Stimulated activated CD4-positive, alpha-beta T cell treated with anti-CD3 and anti-CD28 coated beads, TNF-alpha, amount 100 ng/mL, for 24 hours (primary cell): ENCODE data around the gene ORMDL3.
"Not testable (repeated sequence)": the region's sequence is repeated elsewhere in the genome, so short reads cannot be mapped to it uniquely, and the experiment has no call there.

Experiments used
- DNase-seq, 3 experiments: peaks; one replicate each; pipeline ENCODE4 v3.0.0-alpha.2; 2020; ENCODE audit warnings: low read depth in 3 of 3

ORMDL3 gene

GRCh38 chr17:39950871-39951348, 23.5 kb upstream of the ORMDL3 start:
- no peak for DNase-seq

DNA sequence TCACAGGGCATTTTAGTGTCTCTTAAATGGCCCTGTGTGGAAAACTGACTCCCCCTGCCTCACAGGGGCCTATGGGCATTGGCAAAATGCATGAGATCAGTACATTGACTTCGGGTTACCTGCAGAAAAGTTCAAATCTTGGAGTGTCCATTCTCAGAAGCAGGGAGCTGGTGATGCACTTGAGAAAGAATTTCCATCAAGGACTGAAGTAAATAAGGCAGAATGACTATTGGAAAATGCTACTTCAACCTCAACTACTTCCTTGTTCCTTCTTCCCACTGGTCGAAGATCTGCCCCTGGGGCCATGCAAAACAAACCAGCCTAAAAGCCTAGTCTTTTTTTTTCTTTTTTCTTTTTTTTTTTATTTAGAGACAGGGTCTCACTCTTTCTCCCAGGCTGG, 21.6 kb upstream of the ORMDL3 start:
- no peak for DNase-seq

DNA sequence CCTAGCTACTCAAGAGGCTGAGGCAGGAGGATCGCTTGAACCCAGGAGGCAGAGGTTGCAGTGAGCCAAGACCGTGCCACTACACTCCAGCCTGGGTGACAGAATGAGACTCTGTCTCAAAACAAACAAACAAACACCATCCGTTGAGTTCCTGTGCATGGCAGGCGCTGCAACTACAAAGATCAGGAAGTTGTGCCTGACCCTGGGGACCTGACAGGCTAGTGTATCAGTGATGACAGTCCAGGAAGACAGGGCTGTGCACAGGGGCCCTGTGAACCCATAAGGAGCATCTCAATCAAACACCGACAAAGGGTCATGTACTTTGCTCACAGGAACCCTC, 21.1 kb upstream of the ORMDL3 start:
- DNase-seq: not testable (repeated sequence)

DNA sequence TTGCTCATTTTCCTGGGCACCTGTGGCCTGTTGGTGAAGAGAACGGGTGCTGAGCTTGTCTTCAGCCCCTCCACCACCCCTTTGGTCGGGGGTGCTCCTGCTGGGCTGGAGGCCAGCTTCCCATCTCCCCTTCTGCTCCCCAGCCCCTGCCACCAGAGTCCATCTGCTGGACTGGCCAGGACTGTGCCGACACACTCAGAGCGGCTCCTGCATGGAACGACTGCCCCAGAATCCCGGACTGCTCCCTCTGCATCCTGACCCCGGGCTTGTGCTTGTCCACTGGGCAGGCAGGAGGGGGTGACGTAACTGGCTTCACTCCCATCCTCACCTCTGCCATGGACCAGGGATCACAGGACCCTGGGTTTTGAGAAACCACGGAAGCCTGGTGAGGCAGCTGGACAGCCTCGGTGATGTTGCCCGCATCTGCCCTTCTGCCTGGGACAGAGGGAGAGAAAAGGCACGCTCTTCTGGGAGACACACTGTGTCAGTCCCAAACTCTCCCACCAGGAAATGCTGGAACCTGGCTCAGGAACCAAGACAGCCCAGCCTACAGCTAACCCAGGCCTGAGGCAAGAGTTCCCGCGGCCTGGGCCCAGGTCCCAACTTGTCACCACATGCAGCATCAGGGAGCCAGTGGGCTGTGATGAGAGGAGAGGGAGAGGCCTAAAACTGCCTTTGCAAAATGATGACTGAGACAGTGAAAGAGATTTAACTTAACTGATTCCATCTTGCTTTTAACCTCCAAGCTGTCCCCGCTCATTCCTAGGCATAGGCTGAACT, 19.3 kb upstream of the ORMDL3 start:
- no peak for DNase-seq

DNA sequence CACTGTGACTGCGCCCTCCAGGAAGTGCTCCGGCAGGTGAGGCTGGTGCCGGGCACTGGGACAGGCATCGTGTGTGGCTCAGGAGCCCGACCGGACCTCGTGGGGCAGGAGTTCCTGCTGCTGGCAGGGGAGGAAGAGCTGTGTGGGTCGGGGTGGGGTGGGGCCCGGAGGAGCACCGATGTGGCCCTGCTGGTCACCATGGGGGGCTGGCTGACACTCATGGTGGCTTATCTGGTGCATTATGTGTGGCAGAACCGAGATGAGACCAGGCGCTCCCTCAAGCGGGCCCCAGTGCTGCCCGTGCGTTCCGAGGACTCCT, 17.0 kb upstream of the ORMDL3 start:
- DNase-seq: no peak

DNA sequence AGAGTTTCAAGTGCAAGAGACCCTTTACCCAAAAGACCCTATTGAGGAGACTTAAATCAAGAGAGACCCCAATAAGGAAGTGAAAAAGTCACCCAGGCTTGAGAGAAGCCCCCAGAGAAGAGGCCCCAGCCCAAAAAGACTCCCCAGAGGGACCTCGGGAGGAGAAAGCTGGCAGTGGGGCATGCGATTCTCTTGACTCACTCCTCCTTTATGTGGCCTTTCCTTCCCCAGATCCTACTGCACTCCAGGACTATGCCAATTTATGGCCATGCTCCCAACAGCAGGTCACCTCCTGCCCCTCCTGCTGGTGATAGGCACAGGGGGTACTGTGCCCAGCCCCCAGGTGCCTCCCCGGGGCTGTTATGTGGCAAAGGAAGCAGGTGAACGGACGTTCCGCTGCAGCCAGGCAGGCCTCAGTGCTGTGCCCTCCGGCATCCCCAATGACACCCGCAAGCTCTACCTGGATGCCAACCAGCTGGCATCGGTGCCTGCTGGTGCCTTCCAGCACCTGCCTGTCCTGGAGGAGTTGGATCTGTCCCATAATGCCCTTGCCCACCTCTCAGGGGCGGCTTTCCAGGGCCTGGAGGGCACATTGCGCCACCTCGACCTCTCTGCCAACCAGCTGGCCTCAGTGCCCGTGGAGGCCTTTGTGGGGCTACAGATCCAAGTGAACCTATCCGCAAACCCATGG, 16.4 kb upstream of the ORMDL3 start:
- DNase-seq: no peak

DNA sequence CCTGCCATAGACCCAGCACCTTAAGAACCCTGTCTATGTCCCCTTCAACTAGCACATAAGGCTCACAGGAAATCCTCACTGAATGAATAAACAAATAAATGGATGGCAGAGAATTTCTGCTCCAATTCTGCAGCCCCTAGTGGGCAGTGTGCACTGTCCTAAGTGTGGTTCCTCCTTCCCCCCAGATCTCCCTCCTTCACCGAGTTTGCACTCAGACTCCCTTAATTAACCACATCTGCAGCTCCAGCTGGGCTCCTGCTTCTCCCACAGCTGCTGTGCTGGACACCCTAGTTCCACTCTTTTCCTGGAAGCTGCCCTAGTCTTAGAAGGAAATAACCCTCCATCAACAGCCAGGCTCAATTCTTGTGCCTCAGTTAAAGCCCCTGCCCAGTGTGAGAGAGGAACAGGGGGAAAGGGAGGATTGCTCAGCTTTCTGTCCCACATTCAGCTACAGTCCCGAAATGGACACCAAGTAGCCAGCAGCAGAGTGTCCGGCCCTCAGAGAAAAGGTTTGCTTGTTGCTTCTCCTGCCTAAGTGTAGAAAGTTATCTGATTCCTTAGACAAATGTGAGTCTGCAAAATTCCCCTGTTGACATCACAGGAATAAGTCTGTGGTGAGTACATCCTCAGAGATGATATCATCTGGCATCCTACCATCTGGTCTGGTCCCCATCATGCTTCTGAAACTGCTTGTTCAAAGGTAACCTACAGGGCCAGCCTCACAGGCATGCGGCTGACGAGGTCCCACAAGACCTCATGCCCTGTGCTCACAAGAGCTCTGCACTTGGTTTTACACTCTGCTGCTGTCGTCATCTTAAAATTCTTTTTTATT, 12.4 kb upstream of the ORMDL3 start:
- DNase-seq: peak in 1 of 3 experiments; percentile 43

- DNase-seq: no peak
Measured at GRCh38 chr17:39939106-39939505, 11.7 kb upstream of the ORMDL3 start.

DNA sequence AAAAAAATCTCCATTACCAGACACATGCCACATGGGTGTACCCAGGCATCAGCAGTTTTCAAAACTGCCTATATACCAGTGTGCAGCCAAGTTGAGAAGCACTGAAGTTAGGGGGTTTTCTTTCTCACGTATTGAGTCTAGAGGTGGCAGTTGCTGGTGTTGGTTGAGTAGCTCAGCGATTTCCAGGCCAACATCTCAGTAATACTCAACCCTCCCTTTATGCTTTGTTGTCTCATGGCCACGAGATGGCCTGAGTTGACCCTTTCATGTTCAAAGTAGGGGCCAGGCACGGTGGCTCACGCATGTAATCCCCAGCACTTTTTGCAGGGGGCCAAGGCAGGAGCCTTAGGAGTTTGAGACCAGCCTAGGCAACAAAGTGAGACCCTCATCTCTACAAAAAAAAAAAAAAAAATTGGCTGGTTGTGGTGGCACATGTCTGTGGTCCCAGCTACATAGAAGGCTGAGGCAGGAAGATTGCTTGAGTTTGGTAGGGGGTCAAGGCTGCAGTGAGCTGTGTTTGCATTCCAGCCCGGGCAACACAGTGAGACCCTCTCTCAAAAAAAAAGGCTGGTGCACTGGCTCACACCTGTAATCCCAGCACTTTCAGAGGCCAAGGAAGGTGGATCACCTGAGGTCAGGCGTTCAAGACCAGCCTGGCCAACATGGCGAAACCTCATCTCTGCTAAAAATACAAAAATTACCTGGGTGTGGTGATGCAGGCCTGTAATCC, 10.9 kb upstream of the ORMDL3 start:
- no peak for DNase-seq

DNA sequence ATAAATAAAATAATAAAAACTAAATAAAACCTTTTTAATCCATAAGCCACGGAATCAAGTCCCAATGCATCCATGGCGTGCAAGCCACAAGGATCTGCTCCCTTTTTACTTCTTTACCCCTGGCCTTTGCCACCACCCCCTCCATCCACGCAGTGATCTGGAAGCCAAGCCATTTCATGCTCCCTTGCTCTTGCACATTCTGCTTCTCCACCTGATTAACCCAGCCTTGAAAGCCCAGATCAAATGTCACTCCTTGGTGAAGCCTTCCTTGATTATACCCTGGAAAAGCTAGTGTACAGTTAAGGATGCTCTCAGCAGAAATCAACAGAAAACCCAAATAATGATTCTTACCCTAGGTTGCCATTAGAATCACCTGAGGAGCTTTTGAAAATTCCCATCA, 10.0 kb upstream of the ORMDL3 start:
- DNase-seq: no peak

- no peak for DNase-seq
Measured at GRCh38 chr17:39935909-39936308, 8.5 kb upstream of the ORMDL3 start.

DNA sequence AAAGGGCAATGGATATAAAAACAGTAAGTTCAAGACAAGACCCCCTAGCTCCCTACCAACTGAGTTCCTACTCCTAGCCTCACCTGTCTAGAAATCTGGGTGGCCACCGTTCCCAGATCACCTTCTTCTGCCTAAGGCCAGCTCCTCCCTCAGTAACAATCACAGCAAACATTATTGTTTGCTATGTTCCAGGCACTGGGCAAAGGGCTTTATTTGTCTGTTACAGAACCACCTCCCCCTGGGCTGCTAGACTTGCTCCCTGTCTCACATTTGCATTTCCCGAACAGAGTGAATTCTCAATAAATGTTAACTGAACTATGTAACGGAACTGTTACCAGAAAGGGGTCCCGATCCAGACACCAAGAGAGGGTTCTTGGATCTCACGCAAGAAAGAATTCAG, 6.9 kb upstream of the ORMDL3 start:
- no peak for DNase-seq

DNA sequence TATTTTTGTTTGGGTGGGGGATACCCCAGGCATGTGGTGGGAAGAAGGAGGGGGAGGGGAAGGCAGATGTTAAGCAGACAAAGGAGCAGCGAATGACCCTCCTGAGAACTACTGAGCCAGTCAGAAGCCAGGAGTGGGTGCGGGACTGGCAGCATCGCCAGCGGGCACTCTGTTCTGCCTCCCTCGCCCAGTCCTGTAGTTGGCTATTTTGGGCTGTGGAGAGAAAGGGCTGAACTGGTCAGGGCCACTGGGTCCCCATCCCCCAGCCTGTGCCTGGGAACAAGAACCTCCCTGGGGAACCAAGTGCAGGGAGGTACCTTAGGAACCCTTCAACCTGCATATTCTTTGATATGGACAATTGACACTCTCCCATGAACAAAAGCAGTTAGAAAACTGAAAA, 6.5 kb upstream of the ORMDL3 start:
- DNase-seq: no peak

DNA sequence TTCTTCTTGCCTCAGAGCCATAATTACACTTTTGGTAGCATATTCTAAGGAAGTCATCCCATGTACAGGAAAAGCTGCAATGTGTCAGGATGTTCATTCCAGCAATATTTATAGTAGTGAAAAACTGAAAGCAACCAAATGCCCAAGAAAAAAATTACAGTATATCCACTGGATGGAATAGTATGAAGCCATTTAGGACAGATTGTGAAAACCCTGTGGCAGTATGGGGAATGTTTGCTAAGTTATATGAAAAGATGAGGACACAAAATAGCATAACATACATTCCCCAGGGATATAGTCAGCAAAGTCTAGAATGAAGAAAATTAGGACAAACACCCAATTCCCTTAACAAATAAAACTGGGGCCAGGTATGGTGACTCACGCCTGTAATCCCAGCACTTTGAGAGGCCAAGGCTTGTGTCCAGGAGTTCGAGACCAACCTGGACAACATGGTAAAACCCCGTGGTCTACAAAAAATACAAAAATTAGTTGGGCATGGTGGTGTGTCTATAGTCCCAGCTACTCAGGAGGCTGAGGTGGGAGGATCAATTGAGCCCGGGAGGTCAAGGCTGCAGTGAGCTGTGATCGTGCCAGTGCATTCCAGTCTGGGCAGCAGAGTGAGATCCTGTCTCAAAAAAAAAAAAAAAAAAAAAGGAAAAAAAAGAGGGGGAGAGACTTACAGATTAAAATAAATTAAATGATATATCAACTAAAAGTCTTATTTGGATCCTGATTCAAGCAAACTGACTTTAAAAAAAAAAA, 2.4 kb upstream of the ORMDL3 start:
- no peak for DNase-seq

DNA sequence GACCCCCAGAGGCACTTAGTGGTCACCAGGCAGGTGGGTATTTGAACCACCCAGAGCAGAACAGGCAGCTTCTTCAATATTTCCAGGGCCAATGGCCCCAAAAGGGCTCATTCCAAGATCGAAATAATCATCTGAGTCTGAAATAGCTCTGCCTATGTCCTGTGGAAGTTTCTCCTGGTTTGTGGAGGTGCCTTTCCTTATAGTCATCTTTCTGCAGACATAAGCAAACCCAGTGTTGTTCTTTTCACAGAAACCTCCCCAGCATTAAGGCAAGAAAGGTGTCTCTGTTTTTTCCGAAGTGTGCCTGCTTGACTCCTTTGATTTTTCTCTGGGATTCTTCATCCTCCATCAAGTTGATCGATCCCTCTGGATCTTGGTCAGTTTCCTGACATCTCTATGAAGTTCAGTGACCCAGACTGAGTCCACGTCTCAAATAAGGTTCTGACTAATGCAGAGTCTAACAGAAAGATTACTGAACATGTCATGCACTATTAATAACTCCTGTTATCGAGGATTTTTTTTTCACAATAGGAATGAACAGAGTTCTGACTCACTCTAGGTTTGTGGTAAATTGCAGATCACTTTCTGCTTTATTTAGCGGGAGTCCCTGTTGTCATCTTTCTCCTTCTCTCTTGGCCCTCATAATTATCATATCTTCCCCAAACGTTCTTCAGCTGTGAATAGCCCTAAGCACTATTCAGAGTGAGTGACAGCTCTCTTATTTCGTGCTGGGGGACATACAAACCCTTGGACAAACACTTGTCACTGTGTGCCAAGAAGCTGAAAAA, 1.7 kb upstream of the ORMDL3 start:
- no peak for DNase-seq

- no peak for DNase-seq
Measured at GRCh38 chr17:39927929-39928857, 792 bp upstream of the ORMDL3 start.

GRCh38 chr17:39926588-39927100, 757 bp downstream of the ORMDL3 start:
- peak in 1 of 3 experiments; percentile 55 for DNase-seq

- no peak for DNase-seq
Measured at GRCh38 chr17:39926135-39926587, 1.2 kb downstream of the ORMDL3 start.
